ENCODE results near the gene CTNNBL1.

CTNNBL1 gene

DNA sequence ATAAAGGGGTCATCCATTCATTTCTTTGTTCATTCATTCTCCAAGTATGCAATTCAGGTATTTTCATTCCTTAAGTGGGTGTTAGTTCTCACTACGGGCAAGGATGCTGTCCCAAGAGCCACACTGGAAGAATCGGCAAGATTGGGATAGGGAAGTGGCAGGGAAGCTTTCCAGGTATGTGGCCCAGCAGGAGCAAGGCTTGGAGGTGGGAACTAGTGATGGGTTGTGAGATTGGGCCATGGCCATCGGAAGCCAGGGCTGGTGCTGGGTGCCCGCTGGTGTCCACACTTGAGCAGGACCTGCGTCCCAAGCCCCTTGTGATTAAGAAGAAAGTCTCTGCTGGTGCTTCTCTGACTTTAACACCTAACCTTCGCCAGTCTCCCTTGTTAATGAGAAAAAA, 224.2 kb downstream of the CTNNBL1 start:
- Histone ChIP-seq H3K27ac (no peak overlapping the region), H3K27me3 (replicated peaks) (peaks cover 48% of the 10 kb centered on the region), H3K4me3 (ENCODE audit: low read depth, low read length) (no peak overlapping the region), H3K36me3 (replicated peaks) (no peaks in the 10 kb centered on the region)
- no peak for DNase-seq
- TF ChIP-seq CTCF (IDR thresholded peaks at IDR 0.05; ENCODE audit: low read depth, low read length, missing control alignments): no peak
- in situ Hi-C loops (cut with HindIII; ENCODE audit: low pct_ligation_motif_present, low sequenced_read_pairs): loop anchor here (10.0 kb wide), 1 partner anchor 77 kb away; no protein-coding TSS in a partner anchor

- in situ Hi-C loops (cut with HindIII; ENCODE audit: low pct_ligation_motif_present, low sequenced_read_pairs): loop anchor here (10.0 kb wide), 1 partner anchor 75 kb away; no protein-coding TSS in a partner anchor
- H3K27ac ChIP-seq: no peak overlapping the region
- DNase-seq: no peak
- H3K36me3 ChIP-seq (replicated peaks): no peaks in the 10 kb centered on the region
- H3K27me3 ChIP-seq (replicated peaks): peaks cover 40% of the 10 kb centered on the region
- H3K4me3 ChIP-seq (ENCODE audit: low read depth, low read length): no peak overlapping the region
- TF ChIP-seq CTCF (IDR thresholded peaks at IDR 0.05; ENCODE audit: low read depth, low read length, missing control alignments): no peak
These were observed 225.7 kb downstream of the CTNNBL1 start for GRCh38 chr20:37919389-37920040.

GRCh38 chr20:37920270-37920669, 226.4 kb downstream of the CTNNBL1 start:
- TF ChIP-seq CTCF (IDR thresholded peaks at IDR 0.05; ENCODE audit: low read depth, low read length, missing control alignments): no peak
- Histone ChIP-seq H3K4me3 (ENCODE audit: low read depth, low read length) (no peak overlapping the region), H3K27ac (no peak overlapping the region), H3K36me3 (replicated peaks) (no peaks in the 10 kb centered on the region), H3K27me3 (replicated peaks) (peaks cover 40% of the 10 kb centered on the region)
- in situ Hi-C loops (cut with HindIII; ENCODE audit: low pct_ligation_motif_present, low sequenced_read_pairs): no loop called here
- DNase-seq: no peak

DNA sequence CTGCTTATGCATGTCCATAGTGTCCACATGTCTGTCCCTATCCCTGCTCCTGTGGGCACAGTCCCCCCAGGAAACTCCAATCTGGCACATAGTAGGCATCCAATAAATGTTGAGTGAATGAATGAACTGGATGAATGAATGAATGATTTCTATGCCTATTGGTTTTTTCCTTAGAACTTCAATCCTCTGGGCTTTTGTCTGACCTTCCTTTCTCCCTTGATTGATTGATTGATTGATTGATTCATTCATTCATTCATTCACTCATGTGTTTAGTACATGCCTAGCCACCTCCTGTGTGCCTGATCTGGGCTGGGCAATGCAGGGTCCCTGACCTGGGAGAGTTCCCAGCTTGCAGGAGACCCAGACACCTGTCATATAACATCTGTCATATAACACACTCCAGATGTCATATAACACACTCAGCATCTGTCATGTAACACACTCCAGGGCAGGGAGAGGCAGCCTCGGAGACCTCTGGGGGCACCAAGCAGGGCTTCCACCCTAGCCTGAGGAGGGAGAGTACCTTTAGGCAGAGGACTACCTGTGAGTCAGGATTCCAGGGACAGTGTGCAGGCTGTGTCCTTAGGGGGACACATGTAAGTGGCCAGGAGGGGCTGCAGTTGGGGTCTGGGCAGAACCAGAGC, 227.0 kb downstream of the CTNNBL1 start:
- DNase-seq: no peak
- Histone ChIP-seq H3K27ac (no peak overlapping the region), H3K4me3 (ENCODE audit: low read depth, low read length) (no peak overlapping the region), H3K27me3 (replicated peaks) (peaks cover 39% of the 10 kb centered on the region), H3K36me3 (replicated peaks) (no peaks in the 10 kb centered on the region)
- in situ Hi-C loops (cut with HindIII; ENCODE audit: low pct_ligation_motif_present, low sequenced_read_pairs): no loop called here
- TF ChIP-seq CTCF (IDR thresholded peaks at IDR 0.05; ENCODE audit: low read depth, low read length, missing control alignments): no peak

DNA sequence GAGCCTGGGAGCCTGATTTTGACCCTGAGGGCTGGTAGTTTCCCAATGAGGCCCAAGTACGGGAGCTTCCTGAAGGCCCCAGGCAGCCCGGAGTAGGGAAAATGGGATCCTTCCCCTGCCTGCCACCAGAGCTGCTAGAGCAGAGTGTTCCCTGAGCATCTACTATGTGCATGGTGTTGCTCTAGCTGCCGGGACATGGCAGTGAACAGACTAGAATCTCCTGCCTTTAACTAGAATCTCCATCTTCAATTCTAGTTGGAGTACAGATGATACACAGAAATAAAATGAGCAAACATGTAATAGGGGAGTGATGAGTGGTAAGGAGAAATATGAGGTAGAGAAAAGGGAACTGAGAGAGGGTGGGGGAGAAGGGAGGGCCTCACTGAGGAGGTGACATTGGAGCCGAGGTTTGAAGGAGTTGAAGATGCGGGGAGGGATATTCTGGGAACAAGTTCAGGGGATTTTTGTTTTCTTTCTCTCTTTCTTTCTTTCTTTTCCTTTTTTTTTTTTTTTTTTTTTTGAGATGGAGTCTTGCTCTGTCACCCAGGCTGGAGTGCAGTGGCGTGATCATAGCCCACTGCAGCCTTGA, 227.6 kb downstream of the CTNNBL1 start:
- Histone ChIP-seq H3K27ac (no peak overlapping the region), H3K4me3 (ENCODE audit: low read depth, low read length) (no peak overlapping the region), H3K27me3 (replicated peaks) (peaks cover 35% of the 10 kb centered on the region), H3K36me3 (replicated peaks) (no peaks in the 10 kb centered on the region)
- in situ Hi-C loops (cut with HindIII; ENCODE audit: low pct_ligation_motif_present, low sequenced_read_pairs): no loop called here
- no peak for TF ChIP-seq CTCF (IDR thresholded peaks at IDR 0.05; ENCODE audit: low read depth, low read length, missing control alignments)
- no peak for DNase-seq

Measured in brain microvascular endothelial cell (primary cell).